Cardiac fibroblast (primary cell): Measurements from ENCODE around the gene VRK1.

ENCODE experiments used
- DNase-seq, 2 donors: peaks; one replicate each; pipeline versions ENCODE4 v3.0.0 to v3.0.0-alpha.2; 2010; ENCODE audit warnings: low read depth in 2 of 2
- H3K4me3 ChIP-seq, 2 donors: replicated peaks in 1 of 2; 1 replicate in 1 of 2; 2 replicates in 1 of 2; pipeline ENCODE4 v1.5.1; 2011; ENCODE audit warnings: low read depth in 2 of 2, low read length in 2 of 2, mild to moderate bottlenecking in 2 of 2, moderate library complexity in 1 of 2
- CTCF ChIP-seq: IDR thresholded peaks from one replicate; pipeline ENCODE4 v1.5.1; 2011; ENCODE audit warnings: low read depth, mild to moderate bottlenecking, low read length, inconsistent platforms

Gene VRK1

DNA sequence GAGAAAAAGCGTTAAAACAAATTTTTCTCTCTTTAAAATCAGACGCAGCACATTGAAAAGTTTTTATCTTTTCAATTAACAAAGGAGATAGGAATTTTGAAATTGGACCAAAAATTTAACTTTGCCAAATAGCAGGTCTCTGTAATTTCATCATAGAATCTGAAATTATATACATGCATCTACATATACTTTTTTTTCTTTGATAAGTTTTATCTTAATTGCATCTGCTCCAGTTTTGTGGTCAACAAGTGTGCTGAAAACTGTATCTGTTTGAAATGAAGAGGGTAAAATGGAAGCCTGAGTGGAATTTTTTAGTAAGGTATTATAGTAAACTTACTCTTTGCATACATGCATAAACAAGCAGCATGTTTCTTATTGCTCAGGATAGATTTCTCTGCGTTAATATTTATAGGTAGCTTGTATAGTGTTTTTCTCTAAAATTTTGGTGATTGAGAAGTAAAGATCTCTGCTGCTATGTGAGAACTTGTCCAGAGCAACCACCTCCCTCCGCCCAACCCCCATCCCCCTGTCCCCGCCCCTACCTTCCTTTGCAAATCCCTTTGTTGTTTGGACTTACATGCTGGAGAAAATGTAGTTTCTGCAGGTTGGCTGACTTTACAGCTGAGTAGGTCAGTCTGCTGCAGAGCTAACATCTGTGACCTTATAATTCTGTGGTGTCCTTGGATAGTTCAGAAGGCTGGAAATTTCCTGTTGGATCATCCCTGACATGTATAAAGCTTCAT lies 64.6 kb downstream of the VRK1 start:
- no peak for DNase-seq
- no peak for TF ChIP-seq CTCF
- no peak overlapping the region for H3K4me3 ChIP-seq

GRCh38 chr14:96863327-96863985 lies 66.3 kb downstream of the VRK1 start:
- no peak for DNase-seq
- H3K4me3 ChIP-seq = no peak overlapping the region
- TF ChIP-seq CTCF = no peak

- no peak overlapping the region for H3K4me3 ChIP-seq
- no peak for TF ChIP-seq CTCF
- DNase-seq = no peak
Measured at GRCh38 chr14:96863986-96864330, 66.8 kb downstream of the VRK1 start.

DNA sequence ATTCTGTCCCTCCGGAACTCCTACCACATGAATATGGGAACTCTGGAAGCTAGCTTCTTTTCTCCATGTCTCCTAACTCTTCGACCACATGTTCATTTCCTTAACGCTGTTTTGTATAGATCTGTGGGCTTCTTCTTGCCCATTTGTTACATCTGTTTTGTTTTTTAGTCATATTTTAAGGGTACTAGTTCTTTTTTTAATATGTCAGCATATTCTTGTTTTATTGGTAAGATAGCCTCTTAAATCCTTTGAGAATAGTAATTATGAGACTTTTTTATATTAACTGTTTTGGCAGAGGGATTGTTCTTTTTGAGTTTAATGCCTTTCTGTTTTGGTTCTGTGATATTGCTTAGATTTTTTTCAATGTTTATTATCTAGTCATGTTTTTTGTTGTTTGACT lies 70.5 kb downstream of the VRK1 start:
- DNase-seq = no peak
- no peak for TF ChIP-seq CTCF
- no peak overlapping the region for H3K4me3 ChIP-seq

GRCh38 chr14:96874127-96874526 lies 76.9 kb downstream of the VRK1 start:
- no peak overlapping the region for H3K4me3 ChIP-seq
- no peak for DNase-seq
- TF ChIP-seq CTCF = no peak

DNA sequence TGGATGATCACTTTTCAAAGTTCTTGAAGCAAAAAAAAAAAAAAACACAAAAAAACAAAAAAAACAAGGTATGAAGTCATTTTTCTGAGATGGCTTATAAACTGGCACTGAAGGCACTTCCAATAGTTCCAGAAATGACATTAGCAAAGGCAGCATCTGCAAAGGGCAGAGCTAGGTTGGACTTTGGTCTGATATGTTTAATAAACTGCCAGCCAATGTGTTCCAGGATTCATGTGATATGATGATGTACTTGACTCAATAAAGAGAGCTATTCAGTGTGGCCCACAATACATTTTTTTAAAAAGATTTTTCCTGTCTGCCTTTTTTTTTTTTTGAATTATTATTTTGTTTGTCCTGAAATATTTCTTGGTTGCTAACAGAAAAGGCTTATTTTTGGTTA lies 79.6 kb downstream of the VRK1 start:
- H3K4me3 ChIP-seq = no peak overlapping the region
- TF ChIP-seq CTCF = no peak
- DNase-seq = no peak
